GM23338 (cell line): ENCODE measurements around the gene RFX2. TPM values are rescaled to one million over a fixed set of nuclear protein-coding genes. Genes with fewer than 3 reads are reported as not detected.

Experiments used
- ATAC-seq: fragments of 200-7000 bp; cut with Tn5 transposase; 3 replicates; pipeline ENCODE4 v1.9.1; 2020
- DNase-seq: peaks from one replicate; pipeline ENCODE4 v3.0.0-alpha.2; 2015; ENCODE audit warnings: low spot score
- H2AFZ ChIP-seq: fragments of 200-600 bp; sonication (generic); 2 replicates; pipeline ENCODE4 v1.8.0; 2016; ENCODE audit warnings: antibody characterized with exemption, mild to moderate bottlenecking, moderate library complexity
- H3F3A ChIP-seq: fragments of 200-600 bp; sonication (generic); replicated peaks from 2 replicates; pipeline ENCODE4 v1.8.0; 2017; ENCODE audit warnings: antibody characterized with exemption, mixed run types, low read depth
- H3K27ac ChIP-seq: fragments of 200-600 bp; sonication (generic); 2 replicates; pipeline ENCODE4 v1.6.1; 2016; ENCODE audit warnings: low read depth
- H3K27me3 ChIP-seq: fragments of 200-600 bp; sonication (generic); 2 replicates; pipeline ENCODE4 v1.8.0; 2016; ENCODE audit warnings: mild to moderate bottlenecking, mixed run types, moderate library complexity; ENCODE audit not compliant: insufficient read depth
- H3K36me3 ChIP-seq: fragments of 200-600 bp; sonication (generic); 2 replicates; pipeline ENCODE4 v1.8.0; 2016; ENCODE audit warnings: mild to moderate bottlenecking; ENCODE audit not compliant: insufficient read depth
- H3K4me1 ChIP-seq: fragments of 200-600 bp; sonication (generic); 2 replicates; pipeline ENCODE4 v1.8.0; 2016; ENCODE audit warnings: mild to moderate bottlenecking, moderate library complexity; ENCODE audit not compliant: insufficient read depth
- H3K4me2 ChIP-seq: fragments of 200-600 bp; sonication (generic); 2 replicates; pipeline ENCODE4 v1.7.1; 2017; ENCODE audit warnings: mixed run types
- H3K4me3 ChIP-seq: fragments of 200-600 bp; sonication (generic); 2 replicates; pipeline ENCODE4 v1.6.1; 2016; ENCODE audit warnings: mixed run types
- H3K79me2 ChIP-seq: fragments of 200-600 bp; sonication (generic); replicated peaks from 2 replicates; pipeline ENCODE4 v1.8.0; 2017; ENCODE audit warnings: mild to moderate bottlenecking; ENCODE audit not compliant: insufficient read depth
- H3K9me2 ChIP-seq: fragments of 200-600 bp; sonication (generic); 2 replicates; pipeline ENCODE4 v1.8.0; 2017; ENCODE audit not compliant: insufficient read depth
- H4K20me1 ChIP-seq: fragments of 200-600 bp; sonication (generic); replicated peaks from 2 replicates; pipeline ENCODE4 v1.8.0; 2017; ENCODE audit warnings: mild to moderate bottlenecking; ENCODE audit not compliant: insufficient read depth
- H3K27ac Mint-ChIP-seq: 2 replicates; pipeline ENCODE4 v1.8.0; 2020; ENCODE audit warnings: inconsistent platforms, mild to moderate bottlenecking, moderate library complexity, mixed read lengths
- H3K27me3 Mint-ChIP-seq: 3 replicates; pipeline ENCODE4 v1.8.0; 2022; ENCODE audit warnings: low read depth, mild to moderate bottlenecking, moderate library complexity, mixed read lengths, inconsistent platforms; ENCODE audit not compliant: insufficient read depth, poor library complexity
- H3K36me3 Mint-ChIP-seq: 3 replicates; pipeline ENCODE4 v1.8.0; 2021; ENCODE audit warnings: low read depth, mild to moderate bottlenecking, inconsistent platforms, moderate library complexity, mixed read lengths
- H3K4me1 Mint-ChIP-seq: 3 replicates; pipeline ENCODE4 v1.8.0; 2020; ENCODE audit warnings: mild to moderate bottlenecking, inconsistent platforms, mixed read lengths
- H3K4me3 Mint-ChIP-seq: 3 replicates; pipeline ENCODE4 v1.8.0; 2021; ENCODE audit warnings: moderate library complexity, mild to moderate bottlenecking, inconsistent platforms, mixed read lengths
- H3K9me3 Mint-ChIP-seq: 3 replicates; pipeline ENCODE4 v1.8.0; 2020; ENCODE audit warnings: moderate library complexity, mild to moderate bottlenecking, inconsistent platforms, mixed read lengths
- CREB1 ChIP-seq: fragments of 250-450 bp; sonication (Bioruptor Pico); IDR thresholded peaks from 2 replicates; pipeline ENCODE4 v1.5.0; 2020; ENCODE audit warnings: low read depth, mild to moderate bottlenecking, moderate library complexity
- EZH2 ChIP-seq: fragments of 200-600 bp; sonication (generic); IDR thresholded peaks from one replicate; pipeline ENCODE4 v1.8.0; 2017; ENCODE audit warnings: antibody characterized with exemption, mild to moderate bottlenecking, low read depth; ENCODE audit not compliant: unreplicated experiment
- EZH2phosphoT487 ChIP-seq: fragments of 200-600 bp; sonication (generic); IDR thresholded peaks from one replicate; pipeline ENCODE4 v1.8.1; 2018; ENCODE audit warnings: antibody characterized with exemption; ENCODE audit not compliant: unreplicated experiment
- JUNB ChIP-seq: IDR thresholded peaks from one replicate; pipeline ENCODE4 v1.6.1; 2016; ENCODE audit warnings: antibody characterized with exemption; ENCODE audit not compliant: unreplicated experiment
- NANOG ChIP-seq: IDR thresholded peaks from 2 replicates; pipeline ENCODE4 v1.6.1; 2016; ENCODE audit warnings: antibody characterized with exemption, borderline replicate concordance
- POLR2AphosphoS5 ChIP-seq: IDR thresholded peaks from 2 replicates; pipeline ENCODE4 v1.6.1; 2016; ENCODE audit warnings: antibody characterized with exemption, low read depth
- STAT1 ChIP-seq: IDR thresholded peaks from one replicate; pipeline ENCODE4 v1.6.1; 2016; ENCODE audit warnings: antibody characterized with exemption; ENCODE audit not compliant: unreplicated experiment
- ZNF114 ChIP-seq: fragments of 250-450 bp; sonication (Bioruptor Pico); IDR thresholded peaks from 2 replicates; pipeline ENCODE4 v1.5.0; 2020; ENCODE audit warnings: mild to moderate bottlenecking, moderate library complexity
- ZNF331 ChIP-seq: fragments of 250-450 bp; sonication (Bioruptor Pico); IDR thresholded peaks from 2 replicates; pipeline ENCODE4 v1.5.0; 2020; ENCODE audit warnings: low read depth, mild to moderate bottlenecking, moderate library complexity
- ZNF462 ChIP-seq: fragments of 250-450 bp; sonication (Bioruptor Pico); IDR thresholded peaks from 2 replicates; pipeline ENCODE4 v1.5.0; 2020; ENCODE audit warnings: mild to moderate bottlenecking, moderate library complexity
- polyA plus RNA-seq: library from polyadenylated mRNA; unstranded; fragments of >200 nt; fragmentation: Nextera tagmentation; extraction: Ambion mirVana; gene quantifications from 2 replicates; pipeline ENCODE4 v1.2.1, GENCODE V29; 2016
- total RNA-seq: library from RNA; depleted of rRNA; stranded (reverse); fragments of >200 nt; shearing (Covaris generic); gene quantifications from 2 replicates; pipeline ENCODE4 v1.2.3, GENCODE V29; 2014
- TF ChIP-seq, protein P1 (sequence below): IDR thresholded peaks from one replicate; pipeline ENCODE4 v1.6.1; 2018; ENCODE audit warnings: antibody characterized with exemption; ENCODE audit not compliant: unreplicated experiment
- TF ChIP-seq, protein P2 (sequence below), 2 experiments: fragments of 200-600 bp in 1 of 2; sonication (generic) in 1 of 2; conservative IDR thresholded peaks; 2 replicates each; pipeline versions ENCODE4 v1.5.1 to v1.6.1; 2016 to 2017; ENCODE audit warnings: antibody characterized with exemption in 2 of 2, low read depth in 2 of 2, mild to moderate bottlenecking in 2 of 2, moderate library complexity in 1 of 2
- TF ChIP-seq, protein P3 (sequence below): IDR thresholded peaks from 2 replicates; pipeline ENCODE4 v1.6.1; 2016; ENCODE audit warnings: antibody characterized with exemption

The RFX2 gene
- total and polyA plus RNA-seq, 2 experiments from 2014 or later: 4.6 to 13.0 TPM

- peaks cover 18% of the 10 kb centered on the region for H3K27me3 Mint-ChIP-seq
- Histone ChIP-seq H3K4me2 (no peak overlapping the region), H2AFZ (no peak overlapping the region), H3K4me3 (no peak overlapping the region), H3F3A (0 out of 2 replicates have a peak, but pooled peaks cover 2% of the 10 kb centered on the region), H3K4me1 (no peaks in the 10 kb centered on the region), H3K9me2 (no peaks in the 10 kb centered on the region), H3K79me2 (no peaks in the 10 kb centered on the region), H4K20me1 (no peaks in the 10 kb centered on the region), H3K27me3 (no peaks in the 10 kb centered on the region), H3K36me3 (no peaks in the 10 kb centered on the region), H3K27ac (no peak overlapping the region)
- DNase-seq (no peak), ATAC-seq (no peak)
- no peak overlapping the region for H3K27ac Mint-ChIP-seq
- H3K4me1 Mint-ChIP-seq: no peaks in the 10 kb centered on the region; the same call in 2 of the 3 replicates
- H3K4me3 Mint-ChIP-seq: no peak overlapping the region
- H3K36me3 Mint-ChIP-seq: peaks cover 3% of the 10 kb centered on the region; the same call in 1 of the 3 replicates
- peaks cover 6% of the 10 kb centered on the region for H3K9me3 Mint-ChIP-seq
- TF ChIP-seq POLR2AphosphoS5 (no peak), EZH2 (no peak), ZNF462 (CRISPR knock-in tag) (no peak), NANOG (no peak), ZNF331 (no peak), CREB1 (CRISPR knock-in tag) (no peak), EZH2phosphoT487 (no peak), ZNF114 (no peak), STAT1 (no peak), JUNB (no peak)
- TF ChIP-seq, protein P1, sequence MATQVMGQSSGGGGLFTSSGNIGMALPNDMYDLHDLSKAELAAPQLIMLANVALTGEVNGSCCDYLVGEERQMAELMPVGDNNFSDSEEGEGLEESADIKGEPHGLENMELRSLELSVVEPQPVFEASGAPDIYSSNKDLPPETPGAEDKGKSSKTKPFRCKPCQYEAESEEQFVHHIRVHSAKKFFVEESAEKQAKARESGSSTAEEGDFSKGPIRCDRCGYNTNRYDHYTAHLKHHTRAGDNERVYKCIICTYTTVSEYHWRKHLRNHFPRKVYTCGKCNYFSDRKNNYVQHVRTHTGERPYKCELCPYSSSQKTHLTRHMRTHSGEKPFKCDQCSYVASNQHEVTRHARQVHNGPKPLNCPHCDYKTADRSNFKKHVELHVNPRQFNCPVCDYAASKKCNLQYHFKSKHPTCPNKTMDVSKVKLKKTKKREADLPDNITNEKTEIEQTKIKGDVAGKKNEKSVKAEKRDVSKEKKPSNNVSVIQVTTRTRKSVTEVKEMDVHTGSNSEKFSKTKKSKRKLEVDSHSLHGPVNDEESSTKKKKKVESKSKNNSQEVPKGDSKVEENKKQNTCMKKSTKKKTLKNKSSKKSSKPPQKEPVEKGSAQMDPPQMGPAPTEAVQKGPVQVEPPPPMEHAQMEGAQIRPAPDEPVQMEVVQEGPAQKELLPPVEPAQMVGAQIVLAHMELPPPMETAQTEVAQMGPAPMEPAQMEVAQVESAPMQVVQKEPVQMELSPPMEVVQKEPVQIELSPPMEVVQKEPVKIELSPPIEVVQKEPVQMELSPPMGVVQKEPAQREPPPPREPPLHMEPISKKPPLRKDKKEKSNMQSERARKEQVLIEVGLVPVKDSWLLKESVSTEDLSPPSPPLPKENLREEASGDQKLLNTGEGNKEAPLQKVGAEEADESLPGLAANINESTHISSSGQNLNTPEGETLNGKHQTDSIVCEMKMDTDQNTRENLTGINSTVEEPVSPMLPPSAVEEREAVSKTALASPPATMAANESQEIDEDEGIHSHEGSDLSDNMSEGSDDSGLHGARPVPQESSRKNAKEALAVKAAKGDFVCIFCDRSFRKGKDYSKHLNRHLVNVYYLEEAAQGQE: no peak
- TF ChIP-seq, protein P2, sequence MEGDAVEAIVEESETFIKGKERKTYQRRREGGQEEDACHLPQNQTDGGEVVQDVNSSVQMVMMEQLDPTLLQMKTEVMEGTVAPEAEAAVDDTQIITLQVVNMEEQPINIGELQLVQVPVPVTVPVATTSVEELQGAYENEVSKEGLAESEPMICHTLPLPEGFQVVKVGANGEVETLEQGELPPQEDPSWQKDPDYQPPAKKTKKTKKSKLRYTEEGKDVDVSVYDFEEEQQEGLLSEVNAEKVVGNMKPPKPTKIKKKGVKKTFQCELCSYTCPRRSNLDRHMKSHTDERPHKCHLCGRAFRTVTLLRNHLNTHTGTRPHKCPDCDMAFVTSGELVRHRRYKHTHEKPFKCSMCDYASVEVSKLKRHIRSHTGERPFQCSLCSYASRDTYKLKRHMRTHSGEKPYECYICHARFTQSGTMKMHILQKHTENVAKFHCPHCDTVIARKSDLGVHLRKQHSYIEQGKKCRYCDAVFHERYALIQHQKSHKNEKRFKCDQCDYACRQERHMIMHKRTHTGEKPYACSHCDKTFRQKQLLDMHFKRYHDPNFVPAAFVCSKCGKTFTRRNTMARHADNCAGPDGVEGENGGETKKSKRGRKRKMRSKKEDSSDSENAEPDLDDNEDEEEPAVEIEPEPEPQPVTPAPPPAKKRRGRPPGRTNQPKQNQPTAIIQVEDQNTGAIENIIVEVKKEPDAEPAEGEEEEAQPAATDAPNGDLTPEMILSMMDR (conservative IDR thresholded peaks at IDR 0.05; ENCODE audit: low read depth in 2 of 2): no peak
- TF ChIP-seq, protein P3, sequence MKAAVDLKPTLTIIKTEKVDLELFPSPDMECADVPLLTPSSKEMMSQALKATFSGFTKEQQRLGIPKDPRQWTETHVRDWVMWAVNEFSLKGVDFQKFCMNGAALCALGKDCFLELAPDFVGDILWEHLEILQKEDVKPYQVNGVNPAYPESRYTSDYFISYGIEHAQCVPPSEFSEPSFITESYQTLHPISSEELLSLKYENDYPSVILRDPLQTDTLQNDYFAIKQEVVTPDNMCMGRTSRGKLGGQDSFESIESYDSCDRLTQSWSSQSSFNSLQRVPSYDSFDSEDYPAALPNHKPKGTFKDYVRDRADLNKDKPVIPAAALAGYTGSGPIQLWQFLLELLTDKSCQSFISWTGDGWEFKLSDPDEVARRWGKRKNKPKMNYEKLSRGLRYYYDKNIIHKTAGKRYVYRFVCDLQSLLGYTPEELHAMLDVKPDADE: no peak
Observed at GRCh38 chr19:5996102-5996501, 114.2 kb downstream of the RFX2 start.
